ENCODE results near the gene PCDH11X. TPM values are rescaled to one million over a fixed set of nuclear protein-coding genes. Genes with fewer than 3 reads are reported as not detected.
"Not testable (repeated sequence)": the region's sequence is repeated elsewhere in the genome, so short reads cannot be mapped to it uniquely, and the experiment has no call there.

PCDH11X gene
- under 1 TPM in 1 of 2 donors, not detected in 1; 0.06 TPM for total RNA-seq
- long read RNA-seq, result 0 reads

- DNase-seq; ATAC-seq; intact Hi-C loops (cut with DNase I, micrococcal nuclease): not testable (repeated sequence)
Observed at GRCh38 chrX:91779135-91779534, at the start of gene PCDH11X. Gene PCDH11X (plus strand): TSS chrX:91779375. CDS start chrX:91835505, 56,130 bp downstream.

GRCh38 chrX:91747446-91747845 is 31.7 kb upstream of the PCDH11X start:
- DNase-seq; intact Hi-C loops (cut with DNase I, micrococcal nuclease); ATAC-seq: not testable (repeated sequence)

GRCh38 chrX:91753022-91753421 is 26.2 kb upstream of the PCDH11X start:
- ATAC-seq; intact Hi-C loops (cut with DNase I, micrococcal nuclease); DNase-seq: not testable (repeated sequence)

GRCh38 chrX:91770619-91771488 is 8.3 kb upstream of the PCDH11X start:
- intact Hi-C loops (cut with DNase I, micrococcal nuclease); DNase-seq: not testable (repeated sequence)
- ATAC-seq, result peak; percentile 57

- DNase-seq; ATAC-seq; intact Hi-C loops (cut with DNase I, micrococcal nuclease): not testable (repeated sequence)
Observed at GRCh38 chrX:91773943-91774342, 5.2 kb upstream of the PCDH11X start.

- ATAC-seq; intact Hi-C loops (cut with DNase I, micrococcal nuclease); DNase-seq: not testable (repeated sequence)
Observed at GRCh38 chrX:91780008-91780407, 833 bp downstream of the PCDH11X start.

GRCh38 chrX:91780698-91781097 is 1.5 kb downstream of the PCDH11X start:
- DNase-seq; intact Hi-C loops (cut with DNase I, micrococcal nuclease); ATAC-seq: not testable (repeated sequence)

- ATAC-seq; DNase-seq; intact Hi-C loops (cut with DNase I, micrococcal nuclease): not testable (repeated sequence)
Observed at GRCh38 chrX:91781553-91782298, 2.6 kb downstream of the PCDH11X start.

- ATAC-seq; DNase-seq; intact Hi-C loops (cut with DNase I, micrococcal nuclease): not testable (repeated sequence)
Observed at GRCh38 chrX:91782825-91783224, 3.6 kb downstream of the PCDH11X start.

- DNase-seq; ATAC-seq; intact Hi-C loops (cut with DNase I, micrococcal nuclease): not testable (repeated sequence)
Observed at GRCh38 chrX:91817537-91817936, 38.4 kb downstream of the PCDH11X start.

- ATAC-seq; intact Hi-C loops (cut with DNase I, micrococcal nuclease); DNase-seq: not testable (repeated sequence)
Observed at GRCh38 chrX:91825321-91825720, 46.1 kb downstream of the PCDH11X start.

Data from left colon (tissue), 2 donors.